Endodermal cell (in vitro differentiated cells): ENCODE results near the gene SSTR5. TPM values are rescaled to one million over a fixed set of nuclear protein-coding genes. Genes with fewer than 3 reads are reported as not detected.

ENCODE experiments used
- DNase-seq: peaks from one replicate; pipeline ENCODE4 v3.0.0-alpha.2; 2017
- H3K27ac ChIP-seq: 2 replicates; pipeline ENCODE4 v1.5.1; 2013; ENCODE audit warnings: mild to moderate bottlenecking, low read depth, low read length, moderate library complexity
- H3K27me3 ChIP-seq: 2 replicates; pipeline ENCODE4 v1.6.1; 2013; ENCODE audit warnings: mild to moderate bottlenecking, low read length, moderate library complexity; ENCODE audit not compliant: insufficient read depth, control insufficient read depth, poor library complexity, severe bottlenecking
- H3K36me3 ChIP-seq: 2 replicates; pipeline ENCODE4 v1.7.0; 2013; ENCODE audit warnings: mild to moderate bottlenecking, low read length, moderate library complexity; ENCODE audit not compliant: control insufficient read depth, insufficient read depth
- H3K4me1 ChIP-seq: one replicate; pipeline ENCODE4 v1.7.0; 2013; ENCODE audit warnings: low read length; ENCODE audit not compliant: control insufficient read depth, insufficient read depth
- H3K4me3 ChIP-seq: 2 replicates; pipeline ENCODE4 v1.5.1; 2013; ENCODE audit warnings: mild to moderate bottlenecking, low read length, moderate library complexity
- H3K9ac ChIP-seq: 2 replicates; pipeline ENCODE4 v1.6.1; 2013; ENCODE audit warnings: mild to moderate bottlenecking, low read length, moderate library complexity; ENCODE audit not compliant: poor library complexity, severe bottlenecking; ENCODE audit errors: extremely low read depth
- H3K9me3 ChIP-seq: 2 replicates; pipeline ENCODE4 v1.6.1; 2013; ENCODE audit warnings: mild to moderate bottlenecking, low read length, moderate library complexity; ENCODE audit not compliant: control insufficient read depth
- H3K27ac Mint-ChIP-seq: 2 replicates; pipeline ENCODE4 v1.8.0; 2020; ENCODE audit warnings: mixed read lengths
- H3K27me3 Mint-ChIP-seq: 2 replicates; pipeline ENCODE4 v1.8.0; 2021; ENCODE audit warnings: mild to moderate bottlenecking, mixed read lengths; ENCODE audit not compliant: insufficient read depth
- H3K36me3 Mint-ChIP-seq: 2 replicates; pipeline ENCODE4 v1.8.0; 2020; ENCODE audit warnings: low read depth, mixed read lengths
- H3K4me1 Mint-ChIP-seq: 2 replicates; pipeline ENCODE4 v1.8.0; 2020; ENCODE audit warnings: mixed read lengths
- H3K4me3 Mint-ChIP-seq: 2 replicates; pipeline ENCODE4 v1.8.0; 2020; ENCODE audit warnings: mild to moderate bottlenecking, moderate library complexity, mixed read lengths
- H3K9me3 Mint-ChIP-seq: 2 replicates; pipeline ENCODE4 v1.8.0; 2020; ENCODE audit warnings: mild to moderate bottlenecking, mixed read lengths
- WGBS, 2 experiments: methylation state at CpG; one replicate each; pipeline versions ENCODE4 v1.1.5 to v1.1.7; 2013; ENCODE audit warnings: missing lambda C conversion rate in 2 of 2, mixed read lengths in 1 of 2; ENCODE audit not compliant: insufficient coverage in 1 of 2, insufficient read length in 1 of 2; 5-methylcytosine and 5-hydroxymethylcytosine counted together
- total RNA-seq, 2 donors: library from RNA; stranded (reverse); fragmentation: NEBNext Ultra II Directional in 1 of 2; extraction: Animal tissue kit (Norgen Biotek cat#: 25700) in 1 of 2; gene quantifications; 2 replicates in 1 of 2; 3 replicates in 1 of 2; pipeline ENCODE4 v1.2.1, GENCODE V29; 2021
- TF ChIP-seq, protein P1 (sequence below): fragments of 200-600 bp; sonication (generic); conservative IDR thresholded peaks from 2 replicates; pipeline ENCODE4 v1.5.0; 2021; ENCODE audit warnings: antibody characterized with exemption, mild to moderate bottlenecking

The SSTR5 gene
- total RNA-seq, 2 donors from 2014 or later = 0.64 to 1.3 TPM

DNA sequence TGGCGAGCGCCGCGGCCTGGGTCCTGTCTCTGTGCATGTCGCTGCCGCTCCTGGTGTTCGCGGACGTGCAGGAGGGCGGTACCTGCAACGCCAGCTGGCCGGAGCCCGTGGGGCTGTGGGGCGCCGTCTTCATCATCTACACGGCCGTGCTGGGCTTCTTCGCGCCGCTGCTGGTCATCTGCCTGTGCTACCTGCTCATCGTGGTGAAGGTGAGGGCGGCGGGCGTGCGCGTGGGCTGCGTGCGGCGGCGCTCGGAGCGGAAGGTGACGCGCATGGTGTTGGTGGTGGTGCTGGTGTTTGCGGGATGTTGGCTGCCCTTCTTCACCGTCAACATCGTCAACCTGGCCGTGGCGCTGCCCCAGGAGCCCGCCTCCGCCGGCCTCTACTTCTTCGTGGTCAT lies 6.8 kb downstream of the SSTR5 start:
- H3K27me3 ChIP-seq = no peaks in the 10 kb centered on the region
- Mint-ChIP-seq H3K27me3 (no peaks in the 10 kb centered on the region), H3K4me1 (no peaks in the 10 kb centered on the region), H3K4me3 (no peak overlapping the region), H3K36me3 (no peaks in the 10 kb centered on the region), H3K27ac (no peak overlapping the region), H3K9me3 (peaks cover 3% of the 10 kb centered on the region)
- TF ChIP-seq, protein P1, sequence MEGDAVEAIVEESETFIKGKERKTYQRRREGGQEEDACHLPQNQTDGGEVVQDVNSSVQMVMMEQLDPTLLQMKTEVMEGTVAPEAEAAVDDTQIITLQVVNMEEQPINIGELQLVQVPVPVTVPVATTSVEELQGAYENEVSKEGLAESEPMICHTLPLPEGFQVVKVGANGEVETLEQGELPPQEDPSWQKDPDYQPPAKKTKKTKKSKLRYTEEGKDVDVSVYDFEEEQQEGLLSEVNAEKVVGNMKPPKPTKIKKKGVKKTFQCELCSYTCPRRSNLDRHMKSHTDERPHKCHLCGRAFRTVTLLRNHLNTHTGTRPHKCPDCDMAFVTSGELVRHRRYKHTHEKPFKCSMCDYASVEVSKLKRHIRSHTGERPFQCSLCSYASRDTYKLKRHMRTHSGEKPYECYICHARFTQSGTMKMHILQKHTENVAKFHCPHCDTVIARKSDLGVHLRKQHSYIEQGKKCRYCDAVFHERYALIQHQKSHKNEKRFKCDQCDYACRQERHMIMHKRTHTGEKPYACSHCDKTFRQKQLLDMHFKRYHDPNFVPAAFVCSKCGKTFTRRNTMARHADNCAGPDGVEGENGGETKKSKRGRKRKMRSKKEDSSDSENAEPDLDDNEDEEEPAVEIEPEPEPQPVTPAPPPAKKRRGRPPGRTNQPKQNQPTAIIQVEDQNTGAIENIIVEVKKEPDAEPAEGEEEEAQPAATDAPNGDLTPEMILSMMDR = no peak
- no peaks in the 10 kb centered on the region for H3K4me1 ChIP-seq
- DNase-seq = no peak
- WGBS, 2 experiments = 96 to 98% methylated on average over 24 to 43 of the region's 43 CpGs
- no peaks in the 10 kb centered on the region for H3K36me3 ChIP-seq
- no peaks in the 10 kb centered on the region for H3K9me3 ChIP-seq
- H3K9ac ChIP-seq = no peak overlapping the region
- H3K4me3 ChIP-seq = no peak overlapping the region
- H3K27ac ChIP-seq = no peak overlapping the region

DNA sequence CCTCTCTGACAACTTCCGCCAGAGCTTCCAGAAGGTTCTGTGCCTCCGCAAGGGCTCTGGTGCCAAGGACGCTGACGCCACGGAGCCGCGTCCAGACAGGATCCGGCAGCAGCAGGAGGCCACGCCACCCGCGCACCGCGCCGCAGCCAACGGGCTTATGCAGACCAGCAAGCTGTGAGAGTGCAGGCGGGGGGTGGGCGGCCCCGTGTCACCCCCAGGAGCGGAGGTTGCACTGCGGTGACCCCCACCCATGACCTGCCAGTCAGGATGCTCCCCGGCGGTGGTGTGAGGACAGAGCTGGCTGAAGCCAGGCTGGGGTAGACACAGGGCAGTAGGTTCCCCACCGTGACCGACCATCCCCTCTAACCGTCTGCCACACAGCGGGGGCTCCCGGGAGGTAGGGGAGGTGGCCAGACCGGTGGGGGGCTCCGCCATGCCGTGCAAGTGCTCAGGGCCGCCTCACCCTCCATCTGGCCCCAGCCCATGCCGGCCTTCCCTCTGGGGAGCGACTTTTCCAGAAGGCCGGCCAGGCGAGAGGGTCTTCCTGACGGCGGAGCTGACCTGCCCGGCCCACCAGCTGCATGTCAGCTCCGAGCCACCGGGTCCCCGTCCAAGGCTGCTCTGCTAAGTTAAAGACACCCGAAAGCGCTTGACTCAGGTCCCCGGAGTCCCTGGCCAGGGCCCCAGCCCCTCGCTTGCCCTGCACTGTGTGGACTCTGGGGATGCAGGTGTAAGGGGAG lies 7.4 kb downstream of the SSTR5 start:
- Histone ChIP-seq H3K9me3 (no peaks in the 10 kb centered on the region), H3K9ac (no peak overlapping the region), H3K27me3 (no peaks in the 10 kb centered on the region), H3K4me1 (no peaks in the 10 kb centered on the region), H3K4me3 (no peak overlapping the region), H3K27ac (no peak overlapping the region), H3K36me3 (no peaks in the 10 kb centered on the region)
- Mint-ChIP-seq H3K9me3 (peaks cover 8% of the 10 kb centered on the region), H3K36me3 (no peaks in the 10 kb centered on the region), H3K27ac (no peak overlapping the region), H3K27me3 (peaks cover 2% of the 10 kb centered on the region), H3K4me1 (no peaks in the 10 kb centered on the region), H3K4me3 (no peak overlapping the region)
- TF ChIP-seq, protein P1 = no peak
- 91 to 93% methylated on average over 23 to 45 of the region's 45 CpGs for WGBS, 2 experiments
- DNase-seq = no peak

DNA sequence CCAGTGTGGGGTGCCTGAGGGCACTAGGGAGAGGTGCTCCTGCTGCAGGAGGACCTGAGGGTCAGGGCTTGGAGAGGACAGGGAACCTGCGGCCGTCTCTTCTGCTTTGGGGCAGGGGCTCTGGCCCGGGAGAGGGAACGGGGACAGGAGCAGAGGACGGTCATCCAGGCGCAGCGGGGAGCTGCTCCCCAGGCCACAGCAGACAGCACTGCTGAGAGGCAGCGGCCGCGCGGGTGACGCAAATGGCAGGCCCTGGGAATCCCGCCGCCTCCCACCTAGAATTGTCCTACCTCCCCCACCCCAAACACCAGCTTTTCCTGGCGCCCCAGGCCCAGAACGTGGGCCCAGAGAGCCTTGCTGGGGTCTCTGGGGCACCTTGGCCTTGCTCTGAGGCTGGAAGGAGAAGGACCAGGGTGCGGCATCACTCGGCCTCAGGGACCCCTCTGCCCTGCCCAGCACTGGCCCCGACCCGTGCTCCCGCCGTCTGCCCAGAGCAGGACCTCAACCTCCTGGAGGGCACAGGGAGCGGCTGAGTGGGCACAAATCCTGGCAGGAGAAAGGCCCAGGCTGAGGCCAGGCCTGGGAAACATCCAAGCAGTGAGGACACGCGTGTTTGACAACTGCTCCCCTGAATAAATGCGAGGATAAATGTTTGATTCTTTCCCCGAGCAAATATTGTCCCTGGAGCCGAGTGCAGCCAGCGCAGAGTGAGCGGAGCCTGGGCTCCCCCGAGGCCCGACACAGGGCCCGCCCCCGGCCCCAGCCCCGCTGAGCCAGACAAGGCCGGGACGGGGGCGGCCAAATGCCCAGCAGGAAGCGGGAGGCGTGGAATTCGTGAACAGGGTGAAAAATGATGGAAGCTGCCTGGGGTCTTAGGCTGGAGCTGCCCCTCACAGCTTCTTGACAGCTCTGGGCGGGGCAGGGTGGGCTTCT lies 8.5 kb downstream of the SSTR5 start:
- TF ChIP-seq, protein P1 = no peak
- H3K4me3 ChIP-seq = no peak overlapping the region
- no peaks in the 10 kb centered on the region for H3K36me3 ChIP-seq
- H3K36me3 Mint-ChIP-seq = no peaks in the 10 kb centered on the region
- no peak overlapping the region for H3K27ac Mint-ChIP-seq
- H3K27me3 Mint-ChIP-seq = peaks cover 5% of the 10 kb centered on the region
- H3K9me3 ChIP-seq = peaks cover 9% of the 10 kb centered on the region
- H3K4me1 Mint-ChIP-seq = no peaks in the 10 kb centered on the region
- H3K27ac ChIP-seq = no peak overlapping the region
- no peak for DNase-seq
- H3K4me3 Mint-ChIP-seq = no peak overlapping the region
- no peaks in the 10 kb centered on the region for H3K4me1 ChIP-seq
- no peaks in the 10 kb centered on the region for H3K27me3 ChIP-seq
- no peak overlapping the region for H3K9ac ChIP-seq
- peaks cover 18% of the 10 kb centered on the region for H3K9me3 Mint-ChIP-seq
- 75 to 79% methylated on average over 12 to 42 of the region's 42 CpGs for WGBS, 2 experiments
